Measurements from ENCODE around the gene COG7. TPM values are rescaled to one million over a fixed set of nuclear protein-coding genes. Genes with fewer than 3 reads are reported as not detected.
A peak's percentile ranks its signal among the peaks of the same experiment; 100 is the strongest.

Gene COG7
- total RNA-seq, 1 experiment from 2014 or later, result 17.9 TPM

- Histone ChIP-seq H2AK5ac (ENCODE audit: insufficient read length, low read length) (no peak overlapping the region), H3K4ac (ENCODE audit: low read depth, low read length) (no peak overlapping the region), H4K5ac (ENCODE audit: insufficient read length, low read depth, low read length) (no peak overlapping the region), H3K18ac (ENCODE audit: insufficient read length, low read depth, low read length) (no peak overlapping the region), H2BK15ac (ENCODE audit: low read depth, low read length) (no peak overlapping the region), H3K79me1 (ENCODE audit: insufficient read depth, low read depth, low read length, poor library complexity, severe bottlenecking) (no peaks in the 10 kb centered on the region), H4K91ac (ENCODE audit: insufficient read length, low read depth, low read length) (no peak overlapping the region), H2BK20ac (ENCODE audit: low read depth, low read length, poor library complexity, severe bottlenecking) (no peak overlapping the region), H3K27ac (ENCODE audit: insufficient read length, low read depth, low read length) (no peak overlapping the region), H2BK120ac (ENCODE audit: low read depth, low read length, poor library complexity, severe bottlenecking) (no peak overlapping the region), H4K8ac (replicated peaks; ENCODE audit: insufficient read length, low read depth, low read length) (no peak overlapping the region), H4K20me1 (ENCODE audit: control insufficient read depth, insufficient read depth, insufficient read length) (no peaks in the 10 kb centered on the region), H3T11ph (ENCODE audit: low read length) (no peak overlapping the region), H3K27me3 (ENCODE audit: insufficient read depth, low read length) (no peaks in the 10 kb centered on the region), H2BK5ac (ENCODE audit: insufficient read length, low read length) (no peak overlapping the region), H3K56ac (ENCODE audit: insufficient read length, low read depth, low read length) (no peak overlapping the region), H3K23ac (ENCODE audit: insufficient read length, low read depth, low read length) (no peak overlapping the region), H3K14ac (ENCODE audit: insufficient read depth, low read length) (no peak overlapping the region), H3K23me2 (ENCODE audit: insufficient read length, low read depth, low read length, poor library complexity, severe bottlenecking) (peaks cover 2% of the 10 kb centered on the region), H3K4me1 (ENCODE audit: insufficient read depth, low read length) (no peaks in the 10 kb centered on the region), H3K9ac (ENCODE audit: extremely low read depth, insufficient read length, low read length) (no peak overlapping the region), H2AFZ (ENCODE audit: low read length) (no peak overlapping the region), H3K9me3 (ENCODE audit: control insufficient read depth, low read depth, low read length) (no peaks in the 10 kb centered on the region), H2BK12ac (ENCODE audit: insufficient read length, low read depth, low read length) (no peak overlapping the region), H3K79me2 (ENCODE audit: insufficient read depth, low read length) (no peaks in the 10 kb centered on the region), H3K4me2 (ENCODE audit: insufficient read depth, insufficient read length, low read length) (no peak overlapping the region)
- no peak for DNase-seq
- TF ChIP-seq, protein P1, sequence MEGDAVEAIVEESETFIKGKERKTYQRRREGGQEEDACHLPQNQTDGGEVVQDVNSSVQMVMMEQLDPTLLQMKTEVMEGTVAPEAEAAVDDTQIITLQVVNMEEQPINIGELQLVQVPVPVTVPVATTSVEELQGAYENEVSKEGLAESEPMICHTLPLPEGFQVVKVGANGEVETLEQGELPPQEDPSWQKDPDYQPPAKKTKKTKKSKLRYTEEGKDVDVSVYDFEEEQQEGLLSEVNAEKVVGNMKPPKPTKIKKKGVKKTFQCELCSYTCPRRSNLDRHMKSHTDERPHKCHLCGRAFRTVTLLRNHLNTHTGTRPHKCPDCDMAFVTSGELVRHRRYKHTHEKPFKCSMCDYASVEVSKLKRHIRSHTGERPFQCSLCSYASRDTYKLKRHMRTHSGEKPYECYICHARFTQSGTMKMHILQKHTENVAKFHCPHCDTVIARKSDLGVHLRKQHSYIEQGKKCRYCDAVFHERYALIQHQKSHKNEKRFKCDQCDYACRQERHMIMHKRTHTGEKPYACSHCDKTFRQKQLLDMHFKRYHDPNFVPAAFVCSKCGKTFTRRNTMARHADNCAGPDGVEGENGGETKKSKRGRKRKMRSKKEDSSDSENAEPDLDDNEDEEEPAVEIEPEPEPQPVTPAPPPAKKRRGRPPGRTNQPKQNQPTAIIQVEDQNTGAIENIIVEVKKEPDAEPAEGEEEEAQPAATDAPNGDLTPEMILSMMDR (conservative IDR thresholded peaks at IDR 0.05), result peak; percentile 92
- no peaks in the 10 kb centered on the region for H3K4me1 Mint-ChIP-seq
- H3K36me3 Mint-ChIP-seq (ENCODE audit: insufficient read depth in 1 of 3, low read depth in 3 of 3), result peaks cover 13 to 51% (median 40%) of the 10 kb centered on the region in 3 experiments; a peak in 6 of 7 replicates
- H3K4me3 Mint-ChIP-seq, result no peak overlapping the region
- no peaks in the 10 kb centered on the region; a peak in 1 of 5 replicates for H3K9me3 Mint-ChIP-seq
- no peak overlapping the region for H3K27ac Mint-ChIP-seq
- no CpG with 5 or more reads among the region's 6 CpGs for WGBS (ENCODE audit: extremely low coverage, insufficient read length, low lambda C conversion rate)
- no peaks in the 10 kb centered on the region for H3K27me3 Mint-ChIP-seq (ENCODE audit: low read depth)
Measured at GRCh38 chr16:23434380-23434779, 18.6 kb downstream of the COG7 start.

Measured in H9 (cell line).